ENCODE measurements around the gene STIP1.

- TF ChIP-seq SMC3 (IDR thresholded peaks at IDR 0.05; ENCODE audit: low read depth, low read length) (no peak), MAFK (IDR thresholded peaks at IDR 0.05; ENCODE audit: low read depth, low read length) (no peak)
- TF ChIP-seq, protein P1, sequence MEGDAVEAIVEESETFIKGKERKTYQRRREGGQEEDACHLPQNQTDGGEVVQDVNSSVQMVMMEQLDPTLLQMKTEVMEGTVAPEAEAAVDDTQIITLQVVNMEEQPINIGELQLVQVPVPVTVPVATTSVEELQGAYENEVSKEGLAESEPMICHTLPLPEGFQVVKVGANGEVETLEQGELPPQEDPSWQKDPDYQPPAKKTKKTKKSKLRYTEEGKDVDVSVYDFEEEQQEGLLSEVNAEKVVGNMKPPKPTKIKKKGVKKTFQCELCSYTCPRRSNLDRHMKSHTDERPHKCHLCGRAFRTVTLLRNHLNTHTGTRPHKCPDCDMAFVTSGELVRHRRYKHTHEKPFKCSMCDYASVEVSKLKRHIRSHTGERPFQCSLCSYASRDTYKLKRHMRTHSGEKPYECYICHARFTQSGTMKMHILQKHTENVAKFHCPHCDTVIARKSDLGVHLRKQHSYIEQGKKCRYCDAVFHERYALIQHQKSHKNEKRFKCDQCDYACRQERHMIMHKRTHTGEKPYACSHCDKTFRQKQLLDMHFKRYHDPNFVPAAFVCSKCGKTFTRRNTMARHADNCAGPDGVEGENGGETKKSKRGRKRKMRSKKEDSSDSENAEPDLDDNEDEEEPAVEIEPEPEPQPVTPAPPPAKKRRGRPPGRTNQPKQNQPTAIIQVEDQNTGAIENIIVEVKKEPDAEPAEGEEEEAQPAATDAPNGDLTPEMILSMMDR (conservative IDR thresholded peaks at IDR 0.05; ENCODE audit: low read depth, low read length): no peak
These were observed 62.6 kb downstream of the STIP1 start for GRCh38 chr11:64248578-64248977.
